DMS 273 (cell line): ENCODE measurements around the gene THAP4.
A peak's percentile ranks its signal among the peaks of the same experiment; 100 is the strongest.
"Not testable (repeated sequence)": the region's sequence is repeated elsewhere in the genome, so short reads cannot be mapped to it uniquely, and the experiment has no call there.

Experiments used
- DNase-seq: peaks from one replicate; lab custom pipeline; 2025; ENCODE audit not compliant: unreplicated experiment; lab: John Stamatoyannopoulos, UW

THAP4 gene

DNA sequence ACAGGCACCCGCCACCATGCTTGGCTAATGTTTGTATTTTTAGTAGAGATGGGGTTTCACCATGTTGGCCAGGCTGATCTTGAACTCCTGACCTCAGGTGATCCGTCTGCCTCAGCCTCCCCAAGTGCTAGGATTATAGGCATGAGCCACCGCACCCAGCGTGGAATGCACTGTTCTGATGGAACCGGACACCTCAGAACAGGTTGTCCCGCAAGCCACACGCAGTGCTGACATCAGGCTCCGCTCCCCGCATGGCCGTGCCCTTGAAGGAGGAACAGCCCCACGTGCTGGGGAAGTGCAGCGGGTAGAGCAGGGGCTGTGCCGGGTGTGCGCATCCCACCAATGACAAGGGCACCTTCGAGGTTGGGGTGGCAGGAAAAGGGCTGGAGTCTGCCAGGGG is 69.7 kb downstream of the THAP4 start:
- not testable (repeated sequence) for DNase-seq

DNA sequence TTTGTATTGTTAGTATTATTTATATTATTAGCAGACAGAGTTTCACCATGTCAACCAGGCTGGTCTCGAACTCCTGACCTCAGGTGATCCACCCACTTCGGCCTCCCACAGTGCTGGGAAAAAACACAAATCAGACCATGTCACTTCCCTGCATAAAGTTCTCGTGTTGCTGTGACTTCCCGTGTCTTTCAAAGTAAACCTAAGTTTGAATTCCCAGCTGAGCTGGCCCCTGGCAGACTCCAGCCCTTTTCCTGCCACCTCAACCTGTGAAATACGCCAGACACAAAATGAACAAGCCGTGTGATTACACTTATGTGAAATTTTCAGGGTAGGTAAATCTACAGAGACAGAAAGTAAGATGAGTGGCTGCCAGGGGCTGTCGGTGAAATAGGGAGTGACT is 70.5 kb downstream of the THAP4 start:
- DNase-seq: no peak

DNA sequence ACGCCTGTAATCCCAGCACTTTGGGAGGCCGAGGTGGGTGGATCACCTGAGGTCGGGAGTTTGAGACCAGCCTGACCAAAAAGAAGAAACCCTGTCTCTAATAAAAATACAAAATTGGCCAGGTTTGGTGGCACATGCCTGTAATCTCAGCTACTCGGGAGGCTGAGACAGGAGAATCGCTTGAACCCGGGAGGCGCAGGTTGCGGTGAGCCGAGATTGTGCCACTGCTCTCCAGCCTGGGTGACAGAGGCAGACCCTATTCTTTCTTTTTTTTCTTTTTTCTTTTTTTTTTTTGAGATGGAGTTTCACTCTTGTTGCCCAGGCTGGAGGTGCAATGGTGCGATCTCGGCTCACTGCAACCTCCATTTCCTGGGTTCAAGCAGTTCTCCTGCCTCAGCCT is 70.9 kb downstream of the THAP4 start:
- not testable (repeated sequence) for DNase-seq

DNA sequence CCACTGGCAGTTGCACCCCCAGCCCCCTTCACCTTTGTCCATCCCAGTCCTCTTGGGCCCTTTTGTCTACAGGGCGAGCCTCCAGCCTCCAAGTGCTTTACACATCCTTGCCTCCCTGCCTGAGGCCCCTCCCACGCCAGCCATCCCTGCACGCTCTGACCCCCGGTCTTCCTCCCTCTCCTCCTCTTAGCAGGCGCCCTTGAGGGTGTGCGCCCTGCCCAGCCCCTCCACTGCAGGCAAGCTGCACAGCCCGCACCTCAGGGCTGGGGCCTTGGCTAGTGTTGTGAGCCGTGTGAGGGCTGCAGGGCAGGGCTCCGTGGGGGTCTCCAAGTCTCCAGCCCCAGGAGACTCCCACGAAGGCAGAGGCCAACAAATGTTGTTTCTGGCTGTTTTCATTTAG is 71.5 kb downstream of the THAP4 start:
- DNase-seq: no peak

DNA sequence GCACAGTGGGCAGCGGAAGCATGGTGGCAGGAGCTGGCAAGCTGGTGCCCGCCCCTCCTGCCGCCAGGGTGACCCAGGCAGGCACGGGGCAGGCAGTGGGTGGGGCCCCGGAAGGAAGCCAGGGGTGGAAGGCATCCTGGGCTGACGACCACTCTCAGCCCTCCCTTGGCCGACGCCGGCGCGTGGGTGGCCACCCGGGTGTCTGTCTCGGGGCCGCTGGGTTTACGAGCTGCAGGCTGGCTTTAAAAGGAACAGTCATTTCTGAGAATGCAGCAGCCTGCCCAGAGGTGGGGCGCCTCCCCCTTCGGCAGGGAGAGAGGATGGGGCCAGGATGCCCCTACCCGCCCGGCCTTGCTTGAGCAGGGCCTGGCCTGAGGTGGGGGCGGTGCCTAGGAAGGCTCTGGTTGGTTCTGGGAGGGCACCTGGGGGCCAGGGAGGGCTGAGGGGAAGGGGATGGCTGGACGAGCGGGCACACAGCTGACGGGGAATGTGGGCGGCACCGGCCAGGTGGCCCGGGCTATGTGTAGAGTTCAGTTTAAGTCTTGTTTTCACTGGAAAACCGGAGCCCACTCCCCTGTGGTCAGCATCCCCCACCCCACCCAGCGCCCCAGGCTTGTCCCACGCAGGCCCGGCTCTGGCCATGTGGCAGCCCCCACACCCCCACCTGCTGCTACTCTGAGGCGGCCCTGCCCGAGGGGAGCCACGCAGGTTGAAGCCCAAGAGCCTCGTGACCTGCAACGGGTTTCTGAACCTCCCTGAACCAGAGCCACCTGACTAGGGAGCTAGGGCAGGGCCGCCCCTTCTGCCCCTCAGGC is 72.2 kb downstream of the THAP4 start:
- no peak for DNase-seq

DNA sequence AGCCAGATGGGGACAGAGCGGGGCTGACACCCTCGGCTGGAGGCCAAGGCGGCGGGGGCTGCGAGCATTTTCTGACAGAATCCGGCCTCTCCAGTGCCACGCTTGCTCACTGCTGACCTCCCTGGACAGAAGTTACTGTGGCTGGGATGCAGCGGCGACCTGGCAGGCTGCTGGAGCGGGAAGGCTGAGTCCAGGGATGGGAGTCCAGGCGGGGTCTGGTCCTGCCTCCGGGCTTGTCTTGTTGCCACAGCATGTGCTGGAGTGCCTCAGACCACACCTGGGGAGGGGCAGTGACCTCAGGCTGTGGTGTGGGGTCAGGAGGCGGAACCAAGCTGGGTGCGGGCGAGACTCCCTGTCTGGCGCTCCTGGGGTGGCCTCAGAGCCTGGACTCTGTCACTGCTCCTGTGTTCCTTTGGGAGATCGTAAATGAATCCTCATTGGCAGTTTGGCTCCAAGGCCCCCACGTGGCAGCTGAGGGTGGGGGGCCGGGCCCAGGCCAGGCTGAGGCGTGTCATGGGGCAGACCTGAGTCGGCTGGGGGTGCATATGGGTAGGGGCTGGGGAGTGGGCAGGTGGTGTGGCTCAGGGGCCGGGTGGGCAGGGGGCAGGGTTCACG is 72.9 kb downstream of the THAP4 start:
- DNase-seq: no peak

DNA sequence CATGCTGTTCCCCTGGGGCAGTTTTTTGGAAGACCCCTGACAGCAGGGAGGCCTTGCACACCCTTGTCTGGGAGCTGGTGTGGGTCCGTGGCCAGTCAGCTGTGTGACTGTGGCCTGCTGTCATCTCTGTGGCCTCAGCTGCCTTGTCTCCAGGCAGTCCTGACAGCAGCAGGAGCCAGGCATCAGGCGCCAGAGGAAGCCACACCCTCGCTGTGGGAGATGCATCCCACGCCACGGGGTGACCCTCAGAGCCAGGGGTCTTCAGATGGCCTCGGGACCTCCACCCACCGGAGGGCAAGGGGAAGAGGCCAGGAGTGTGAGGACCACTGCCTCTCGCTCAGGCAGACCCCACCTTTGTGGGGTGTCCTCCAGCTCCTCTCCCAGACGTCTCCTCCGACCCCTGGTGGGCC is 73.4 kb downstream of the THAP4 start:
- DNase-seq: no peak

DNA sequence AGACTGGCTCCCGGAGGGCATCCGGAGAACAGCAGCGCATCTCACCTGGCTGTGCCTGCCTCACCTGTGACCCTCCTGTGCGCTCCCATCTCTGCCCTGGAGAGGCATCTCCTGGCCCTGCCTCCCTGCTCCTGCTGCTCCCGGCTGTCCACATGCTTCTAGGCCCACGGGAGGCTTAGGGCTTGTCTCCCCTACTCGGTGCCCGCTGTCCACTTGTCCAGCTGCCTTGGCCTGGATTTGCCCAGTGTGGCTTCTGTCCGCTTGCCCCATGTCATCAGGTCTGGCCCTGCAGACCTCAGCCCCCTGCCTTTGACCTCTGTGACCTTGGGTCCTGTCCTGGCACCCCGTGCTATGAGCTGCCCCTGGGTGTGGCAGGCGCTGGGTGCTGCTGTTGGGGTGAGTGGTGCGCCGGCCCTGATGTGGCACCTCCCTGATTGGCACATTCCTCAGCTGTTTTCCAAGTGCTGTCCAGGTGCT is 73.9 kb downstream of the THAP4 start:
- no peak for DNase-seq

DNA sequence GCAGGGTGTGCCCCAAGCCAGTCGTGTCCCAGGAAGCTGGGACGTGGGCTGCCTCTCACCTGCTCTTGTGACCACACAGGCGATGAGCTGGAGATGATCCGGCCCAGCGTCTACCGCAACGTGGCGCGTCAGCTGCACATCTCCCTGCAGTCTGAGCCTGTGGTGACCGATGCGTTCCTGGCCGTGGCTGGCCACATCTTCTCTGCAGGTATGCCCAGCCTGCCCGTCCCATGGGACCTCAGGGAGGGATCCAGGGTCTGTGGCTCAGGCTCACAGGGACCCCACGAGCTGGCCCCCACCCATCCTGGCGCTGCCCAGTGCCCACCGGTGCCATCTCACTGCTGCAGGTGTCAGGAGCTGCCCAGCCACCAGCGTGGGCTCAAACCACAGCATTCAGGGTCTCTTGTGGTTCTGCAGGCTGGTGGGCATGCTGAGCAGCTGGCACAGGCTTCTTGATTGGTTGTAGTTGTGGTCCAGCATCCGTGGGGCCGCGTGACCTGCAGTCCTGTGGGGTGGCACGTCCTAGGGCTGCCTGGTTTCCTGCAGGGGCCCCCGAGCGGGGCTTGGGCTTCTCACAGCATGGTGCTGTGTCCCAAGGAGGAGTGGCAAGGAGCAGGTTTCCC is 74.6 kb downstream of the THAP4 start:
- no peak for DNase-seq

DNA sequence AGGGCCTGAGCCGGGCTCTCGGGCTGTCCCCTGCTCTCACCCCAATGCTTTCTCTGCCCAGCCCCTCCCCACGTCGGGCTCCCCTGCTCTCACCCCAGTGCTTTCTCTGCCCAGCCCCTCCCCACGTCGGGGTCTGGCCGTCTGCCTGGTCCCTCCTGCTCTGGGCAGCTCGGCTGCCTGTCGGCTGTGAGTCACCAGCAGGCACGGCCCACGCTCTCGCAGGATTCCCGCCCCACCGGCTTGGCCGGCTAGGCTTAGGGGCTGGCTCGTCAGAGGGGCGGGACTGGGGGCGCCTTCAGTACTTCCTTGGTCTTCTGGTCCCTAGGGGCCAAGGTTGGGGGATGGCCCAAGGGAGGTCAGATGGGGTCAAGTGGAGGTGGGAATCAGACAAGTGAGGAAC is 75.1 kb downstream of the THAP4 start:
- no peak for DNase-seq

DNA sequence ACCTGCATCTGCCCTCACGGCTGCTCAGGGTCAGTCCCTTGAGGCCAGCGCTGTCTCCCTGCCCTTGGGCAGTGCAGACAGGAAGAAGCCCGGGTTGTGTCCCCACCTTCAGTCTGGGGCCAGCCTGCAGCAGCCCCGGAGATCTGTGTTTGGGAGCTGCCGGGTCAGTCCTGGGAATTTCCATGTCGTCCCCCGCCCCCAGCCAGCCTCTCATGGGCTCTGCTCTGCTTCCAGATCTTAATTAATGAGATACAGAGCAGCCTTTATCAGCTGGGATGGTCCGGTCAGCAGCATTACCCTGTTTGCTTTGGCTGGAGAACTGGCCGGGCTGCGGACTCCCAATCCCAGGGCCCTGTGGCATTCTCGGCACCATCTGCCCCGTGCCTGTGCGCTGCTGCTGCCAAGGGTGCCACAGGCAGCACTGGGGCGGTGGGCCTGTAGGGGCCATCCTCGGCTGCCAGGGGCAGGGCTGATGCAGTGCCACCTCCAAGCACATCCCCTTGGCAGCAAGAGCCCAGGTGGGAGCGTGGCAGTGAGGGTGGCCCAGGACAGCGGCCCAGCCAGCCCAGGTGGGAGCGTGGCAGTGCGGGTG is 76.0 kb downstream of the THAP4 start:
- DNase-seq: no peak

DNA sequence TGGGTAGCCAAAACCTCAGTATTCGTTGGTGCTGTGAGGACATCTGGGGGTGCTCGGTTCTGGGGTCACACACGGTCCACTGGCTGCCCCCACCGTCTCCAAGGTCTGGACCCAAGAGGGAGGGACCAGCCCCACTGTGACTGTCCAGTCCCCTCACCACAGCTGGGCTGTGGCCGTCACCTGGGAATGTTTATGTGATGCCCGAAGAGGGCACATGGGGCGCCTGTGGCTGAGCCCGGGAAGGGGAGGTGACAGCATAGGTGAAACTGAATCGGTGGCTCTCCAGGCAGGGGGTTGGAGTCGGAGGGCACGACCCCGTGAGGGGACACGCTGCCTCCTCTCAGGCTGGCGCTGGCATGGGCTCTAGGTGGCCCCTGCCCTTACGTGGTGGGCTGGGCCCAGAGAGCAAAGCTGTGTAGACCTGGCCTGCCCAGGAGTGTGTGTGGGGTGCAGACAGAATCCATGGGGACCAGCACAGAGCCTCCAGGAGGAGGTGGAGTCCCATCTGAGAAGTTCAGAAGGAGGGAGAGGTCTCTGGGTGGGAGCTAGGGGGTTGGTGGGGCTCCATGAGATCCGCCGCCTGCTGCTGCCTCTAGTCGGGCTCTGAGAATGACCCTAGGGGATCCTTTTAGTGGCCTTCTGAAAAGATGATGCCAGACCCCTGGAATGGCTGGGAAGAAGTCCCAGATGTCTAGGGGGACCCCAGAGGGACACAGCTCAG is 76.6 kb downstream of the THAP4 start:
- no peak for DNase-seq

DNA sequence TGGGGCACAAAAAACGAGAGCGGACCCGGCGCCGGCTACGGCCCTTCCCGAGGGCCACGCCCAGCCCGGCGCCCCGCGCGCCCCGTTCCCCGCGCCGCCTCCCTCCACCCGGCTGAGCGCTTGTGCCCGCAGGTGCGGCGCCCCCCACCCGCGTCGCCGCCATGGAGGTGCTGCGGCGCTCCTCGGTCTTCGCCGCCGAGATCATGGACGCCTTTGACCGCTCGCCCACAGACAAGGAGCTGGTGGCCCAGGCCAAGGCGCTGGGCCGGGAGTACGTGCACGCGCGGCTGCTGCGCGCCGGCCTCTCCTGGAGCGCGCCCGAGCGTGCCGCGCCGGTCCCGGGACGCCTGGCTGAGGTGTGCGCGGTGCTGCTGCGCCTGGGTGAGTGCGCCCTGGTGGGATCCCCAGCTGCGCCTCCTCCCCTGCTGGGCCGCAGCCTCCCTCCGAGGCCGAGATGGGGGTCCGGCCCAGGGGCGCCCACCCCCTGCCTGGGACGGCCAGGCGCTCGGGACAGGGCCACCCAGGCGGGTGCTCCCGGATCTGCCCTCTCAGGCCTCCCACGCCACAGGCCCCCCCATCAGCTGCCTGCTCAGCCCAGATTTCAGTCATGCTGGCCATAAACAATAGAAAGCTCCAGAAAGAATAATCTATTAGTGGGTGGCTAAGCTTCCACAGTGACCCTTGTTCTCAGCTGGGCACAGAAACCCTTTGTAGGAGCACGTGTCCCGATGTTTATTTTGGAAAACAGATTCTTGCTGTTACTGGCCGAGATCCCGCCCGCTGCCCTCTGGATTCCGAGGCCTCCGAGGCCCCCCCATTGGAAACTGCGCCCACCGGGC is 77.4 kb downstream of the THAP4 start:
- peak; percentile 71 for DNase-seq

DNA sequence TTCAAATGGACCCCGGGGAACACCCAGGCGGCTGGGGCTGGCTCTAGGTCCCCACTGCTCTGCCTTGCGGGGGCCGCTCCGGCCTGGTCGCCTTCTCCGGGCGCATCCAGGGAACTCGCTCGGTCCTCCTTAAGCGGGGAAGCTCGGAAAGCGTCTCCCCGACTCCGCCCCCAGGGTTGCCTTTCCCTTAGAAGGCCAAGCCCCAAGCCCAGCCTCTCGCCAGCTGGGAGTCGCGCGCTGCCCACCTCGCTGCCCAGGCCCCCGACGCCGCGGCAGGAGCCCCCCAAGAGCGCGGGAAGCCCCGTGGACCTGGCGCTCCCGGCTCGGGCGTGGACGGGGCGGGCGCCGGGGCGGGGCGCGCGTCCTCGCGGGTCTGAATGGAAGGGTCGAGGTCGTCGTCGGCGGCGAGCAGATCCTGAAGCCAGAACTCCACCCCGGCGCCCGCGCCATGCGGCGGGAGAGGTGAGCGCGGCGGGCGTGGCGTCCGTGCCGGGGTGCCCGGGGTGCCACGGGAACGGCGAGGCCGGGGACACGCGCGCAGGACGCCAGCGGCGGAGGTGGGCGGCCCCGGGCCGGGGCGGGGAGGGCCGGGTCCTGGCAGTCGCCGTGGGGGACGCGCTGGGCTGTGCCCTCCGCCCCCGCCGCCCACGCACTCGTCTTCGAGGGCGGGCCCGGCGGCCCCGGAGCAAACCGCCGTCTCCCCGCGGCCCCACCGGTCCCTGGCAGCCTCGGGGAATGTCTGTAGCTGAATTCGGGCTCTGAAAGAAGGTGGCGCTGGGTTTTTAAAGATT is 78.2 kb downstream of the THAP4 start, which contains the start of gene BOK:
TSS of gene BOK (plus strand) at position 214 of the 791 bp plus-strand sequence. CDS start 739 bp downstream, outside the sequence.
- peak; percentile 82 for DNase-seq

DNA sequence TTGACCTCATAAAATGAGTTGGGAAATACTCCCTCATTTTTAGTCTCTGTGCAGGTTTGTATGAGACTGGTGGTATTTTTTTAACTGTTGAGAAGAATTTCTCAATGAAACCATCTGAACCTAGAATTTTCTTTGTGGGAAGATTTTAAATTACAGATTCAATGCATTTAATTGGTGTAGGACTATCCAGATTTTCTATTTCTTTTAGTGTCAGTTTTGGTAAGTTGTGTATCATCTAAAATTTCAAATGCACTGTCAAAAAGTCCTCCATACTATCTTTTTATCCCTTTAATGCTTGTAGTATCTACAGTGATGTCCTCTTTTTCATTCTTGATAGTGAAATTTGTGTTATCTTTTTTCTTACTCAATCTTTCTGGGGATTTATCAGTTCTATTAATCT is 80.2 kb downstream of the THAP4 start:
- DNase-seq: no peak

DNA sequence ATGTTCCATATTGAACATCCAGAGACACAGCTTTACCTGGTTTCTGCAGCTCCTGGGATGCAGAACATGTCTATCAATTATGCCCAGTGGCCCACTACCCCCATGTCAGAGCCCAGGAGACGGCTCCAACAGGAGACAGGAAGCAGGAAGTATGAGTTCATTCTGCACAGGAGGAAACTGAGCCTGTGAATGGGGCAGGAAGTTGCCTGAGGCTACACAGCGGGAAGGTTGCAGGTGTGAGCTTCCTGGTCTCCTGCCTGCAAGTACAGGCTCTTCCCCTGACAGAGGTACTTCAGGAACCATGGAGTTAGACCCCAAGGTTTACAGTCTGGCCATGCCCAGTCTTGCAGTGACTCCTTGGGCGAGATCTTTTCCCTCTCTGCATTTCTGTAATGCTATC is 81.2 kb downstream of the THAP4 start:
- DNase-seq: no peak

DNA sequence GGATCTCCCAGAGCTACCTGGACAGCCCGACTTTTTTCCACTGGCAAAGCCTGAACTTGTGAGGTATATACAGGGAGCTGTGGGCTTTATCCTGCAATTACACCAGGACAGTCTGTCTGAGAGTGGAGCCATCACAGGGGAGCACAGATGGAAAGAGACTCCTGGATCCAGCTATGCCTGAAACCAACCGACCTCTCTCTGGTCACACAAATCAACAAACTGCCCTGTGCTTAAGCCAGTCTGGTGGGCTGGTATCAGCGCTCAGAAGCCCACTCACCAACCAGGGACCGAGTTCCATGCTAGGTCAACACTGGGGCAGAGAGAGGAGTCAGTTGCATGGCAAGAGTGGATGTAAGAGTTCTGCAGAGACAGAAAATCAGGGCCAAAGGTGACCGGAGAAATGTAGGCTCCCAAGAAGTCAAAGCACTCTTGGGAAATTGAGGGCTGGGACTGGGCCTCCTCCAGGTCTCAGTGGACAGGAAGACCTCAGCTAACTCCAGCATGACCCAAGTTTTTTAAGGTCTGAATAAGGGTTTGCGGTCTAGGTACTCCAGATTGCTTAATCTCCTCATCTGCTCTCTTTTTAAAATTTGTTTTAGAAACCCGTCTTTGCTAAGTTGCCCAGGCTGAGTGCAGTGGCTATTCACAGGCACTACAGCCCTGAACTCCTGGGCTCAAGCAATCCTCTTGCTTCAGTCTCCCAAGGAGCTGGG is 82.2 kb downstream of the THAP4 start:
- DNase-seq: no peak

DNA sequence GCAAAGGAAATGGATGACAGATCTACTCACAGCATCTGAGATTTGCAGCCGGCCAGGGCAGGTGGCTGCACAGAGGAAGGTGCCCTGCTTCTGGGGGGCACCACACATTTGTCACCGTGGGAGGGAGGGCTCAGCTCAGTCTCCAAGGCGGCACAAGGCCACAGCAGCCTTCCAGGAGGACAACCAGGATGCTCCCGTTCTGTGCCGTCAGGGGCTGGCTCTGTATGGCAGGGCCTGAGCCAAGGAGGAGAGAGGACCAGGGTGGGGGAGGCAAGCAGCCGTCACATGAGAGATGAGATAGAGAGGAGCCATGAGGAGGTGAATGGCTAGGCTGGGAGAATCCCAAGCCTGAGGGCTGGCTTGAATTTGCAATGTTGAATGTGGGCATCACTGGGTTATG is 83.0 kb downstream of the THAP4 start:
- DNase-seq: no peak

DNA sequence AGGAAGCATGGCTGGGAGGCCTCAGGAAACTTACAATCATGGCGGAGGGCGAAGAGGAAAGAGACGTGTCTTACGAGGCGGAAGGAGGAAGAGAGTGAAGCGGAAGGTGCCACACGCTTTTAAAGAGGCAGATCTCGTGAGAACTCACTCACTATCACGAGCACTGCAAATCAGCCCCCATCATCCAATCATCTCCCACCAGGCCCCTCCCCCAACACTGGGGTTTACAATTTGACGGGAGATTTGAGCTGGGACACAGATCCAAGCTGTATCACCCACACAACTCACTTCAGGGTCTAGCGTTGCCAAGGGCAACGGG is 83.5 kb downstream of the THAP4 start:
- no peak for DNase-seq
